Liver (tissue), 9 donors: ENCODE data around the gene CMTM2. TPM values are rescaled to one million over a fixed set of nuclear protein-coding genes. Genes with fewer than 3 reads are reported as not detected.

Source experiments
- DNase-seq: peaks from one replicate; pipeline ENCODE4 v3.0.0-alpha.2; 2017; ENCODE audit warnings: low spot score
- H3K27ac ChIP-seq, 2 donors: one replicate each; pipeline ENCODE4 v1.7.0; 2013; ENCODE audit warnings: inconsistent platforms in 2 of 2, low read length in 2 of 2, control low read depth in 1 of 2, low read depth in 1 of 2, mild to moderate bottlenecking in 1 of 2
- H3K27me3 ChIP-seq, 4 donors: one replicate each; pipeline versions ENCODE4 v1.6.1 to v1.7.0; 2013; ENCODE audit warnings: low read length in 3 of 4, inconsistent platforms in 1 of 4, mild to moderate bottlenecking in 1 of 4, moderate library complexity in 1 of 4; ENCODE audit not compliant: control insufficient read depth in 4 of 4, insufficient read depth in 4 of 4
- H3K36me3 ChIP-seq, 4 donors: one replicate each; pipeline versions ENCODE4 v1.6.1 to v1.7.0; 2013; ENCODE audit warnings: low read length in 3 of 4, mild to moderate bottlenecking in 3 of 4, low read depth in 1 of 4, moderate library complexity in 1 of 4; ENCODE audit not compliant: control insufficient read depth in 4 of 4, insufficient read depth in 3 of 4
- H3K4me1 ChIP-seq, 4 donors: one replicate each; pipeline versions ENCODE4 v1.6.1 to v1.7.0; 2013; ENCODE audit warnings: low read length in 3 of 4, mild to moderate bottlenecking in 3 of 4, moderate library complexity in 1 of 4; ENCODE audit not compliant: control insufficient read depth in 4 of 4, insufficient read depth in 4 of 4
- H3K4me3 ChIP-seq, 3 donors: one replicate each; pipeline versions ENCODE4 v1.6.1 to v1.7.0; 2013; ENCODE audit warnings: low read length in 3 of 3, control low read depth in 1 of 3, low read depth in 1 of 3, mild to moderate bottlenecking in 1 of 3
- H3K9ac ChIP-seq, 2 donors: one replicate each; pipeline ENCODE4 v1.7.0; 2013; ENCODE audit warnings: low read length in 2 of 2, mild to moderate bottlenecking in 2 of 2, moderate library complexity in 2 of 2, control low read depth in 1 of 2, low read depth in 1 of 2
- H3K9me3 ChIP-seq, 4 donors: one replicate each; pipeline versions ENCODE4 v1.6.1 to v1.7.0; 2013; ENCODE audit warnings: low read length in 3 of 4; ENCODE audit not compliant: control insufficient read depth in 4 of 4
- ATF3 ChIP-seq: IDR thresholded peaks from 2 replicates; pipeline ENCODE4 v1.6.1; 2016; ENCODE audit warnings: antibody characterized with exemption
- CTCF ChIP-seq: fragments of 150-350 bp; IDR thresholded peaks from 2 replicates; pipeline ENCODE4 v1.5.1; 2017; ENCODE audit warnings: improper control_type of control experiment, low read depth, low read length; ENCODE audit not compliant: missing input control
- EGR1 ChIP-seq, 2 donors: IDR thresholded peaks; 2 replicates each; pipeline ENCODE4 v1.6.1; 2016 to 2018; ENCODE audit warnings: antibody characterized with exemption in 2 of 2, low read depth in 2 of 2
- FOXA1 ChIP-seq: IDR thresholded peaks from 2 replicates; pipeline ENCODE4 v1.6.1; 2016; ENCODE audit warnings: antibody characterized with exemption
- FOXA2 ChIP-seq: IDR thresholded peaks from 2 replicates; pipeline ENCODE4 v1.6.1; 2016; ENCODE audit warnings: antibody characterized with exemption
- GABPA ChIP-seq, 2 donors: IDR thresholded peaks in 1 of 2; conservative IDR thresholded peaks in 1 of 2; 2 replicates each; pipeline ENCODE4 v1.6.1; 2016; ENCODE audit warnings: antibody characterized with exemption in 2 of 2, mild to moderate bottlenecking in 1 of 2, moderate library complexity in 1 of 2
- HNF4A ChIP-seq, 2 donors: conservative IDR thresholded peaks; 2 replicates each; pipeline ENCODE4 v1.6.1; 2016; ENCODE audit warnings: antibody characterized with exemption in 2 of 2, mild to moderate bottlenecking in 2 of 2
- HNF4G ChIP-seq: IDR thresholded peaks from 2 replicates; pipeline ENCODE4 v1.6.1; 2016; ENCODE audit warnings: antibody characterized with exemption
- JUND ChIP-seq, 2 donors: IDR thresholded peaks; 2 replicates each; pipeline ENCODE4 v1.6.1; 2016; ENCODE audit warnings: antibody characterized with exemption in 2 of 2
- RAD21 ChIP-seq, 2 donors: IDR thresholded peaks; 2 replicates each; pipeline ENCODE4 v1.6.1; 2016; ENCODE audit warnings: antibody characterized with exemption in 2 of 2, mild to moderate bottlenecking in 2 of 2
- REST ChIP-seq: IDR thresholded peaks from 2 replicates; pipeline ENCODE4 v1.6.1; 2016; ENCODE audit warnings: antibody characterized with exemption, mild to moderate bottlenecking
- RXRA ChIP-seq, 2 donors: IDR thresholded peaks; 2 replicates each; pipeline ENCODE4 v1.6.1; 2017 to 2018; ENCODE audit warnings: antibody characterized with exemption in 2 of 2, mild to moderate bottlenecking in 1 of 2
- SP1 ChIP-seq: IDR thresholded peaks from 2 replicates; pipeline ENCODE4 v1.6.1; 2018; ENCODE audit warnings: antibody characterized with exemption, mild to moderate bottlenecking
- TAF1 ChIP-seq: conservative IDR thresholded peaks from 2 replicates; pipeline ENCODE4 v1.6.1; 2016; ENCODE audit warnings: antibody characterized with exemption, mild to moderate bottlenecking
- YY1 ChIP-seq: IDR thresholded peaks from 2 replicates; pipeline ENCODE4 v1.6.1; 2016; ENCODE audit warnings: antibody characterized with exemption, mild to moderate bottlenecking
- ZBTB33 ChIP-seq: IDR thresholded peaks from 2 replicates; pipeline ENCODE4 v1.6.1; 2016; ENCODE audit warnings: antibody characterized with exemption
- WGBS: extraction: QIAGEN DNeasy Blood & Tissue Kit; methylation state at CpG from one replicate; pipeline ENCODE4 v1.1.7; 2013; 5-methylcytosine and 5-hydroxymethylcytosine counted together
- polyA plus RNA-seq, 2 donors: library from polyadenylated mRNA; stranded (reverse) in 1 of 2; unstranded in 1 of 2; fragments of 200-250 nt in 1 of 2; fragments of >200 nt in 1 of 2; fragmentation: Nextera tagmentation in 1 of 2; extraction: Ambion mirVana in 1 of 2; gene quantifications; one replicate each; pipeline versions ENCODE4 v1.2.1 to v1.2.3, GENCODE V29; 2013 to 2015
- total RNA-seq, 2 donors: library from RNA; depleted of rRNA; stranded (reverse); fragments of >200 nt; gene quantifications; one replicate each; pipeline ENCODE4 v1.2.3, GENCODE V29; 2014
- TF ChIP-seq, protein P1 (sequence below): IDR thresholded peaks from 2 replicates; pipeline ENCODE4 v1.6.1; 2016; ENCODE audit warnings: antibody characterized with exemption
- donor health status: healthy.
- donor health status: healthy.
- donor health status: healthy.
- donor health status: healthy.
- donor health status: healthy.

The CMTM2 gene
- total and polyA plus RNA-seq, 4 donors: 0.50 to 1.1 (median 0.62) TPM

DNA sequence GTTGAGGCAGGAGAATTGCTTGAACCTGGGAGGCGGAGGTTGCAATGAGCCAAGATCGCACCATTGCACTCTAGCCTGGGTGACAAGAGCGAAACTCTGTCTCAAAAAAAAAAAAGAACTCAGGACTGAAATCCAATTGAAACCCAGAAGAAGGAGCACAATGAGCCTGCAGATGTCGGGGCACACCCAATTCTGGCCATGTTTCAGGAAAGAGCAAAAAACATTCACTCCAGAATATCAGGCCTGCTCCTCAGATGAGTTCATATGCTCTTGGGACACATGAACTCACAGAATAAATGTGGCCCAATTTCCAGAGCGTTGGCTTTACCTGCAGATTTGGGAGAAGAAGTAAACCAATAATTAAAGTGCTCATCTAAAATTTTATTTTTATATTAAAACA is 3.0 kb upstream of the CMTM2 start:
- H3K4me1 ChIP-seq: peaks cover 4 to 12% (median 5%) of the 10 kb centered on the region in 4 donors
- peaks cover 0 to 9% (median 0%) of the 10 kb centered on the region in 4 donors for H3K27me3 ChIP-seq
- H3K9me3 ChIP-seq: no peaks in the 10 kb centered on the region
- H3K36me3 ChIP-seq: no peaks in the 10 kb centered on the region
- 95% methylated on average over 5 of the region's 5 CpGs for WGBS
- TF ChIP-seq JUND (IDR thresholded peaks at IDR 0.05) (no peak), HNF4G (no peak), CTCF (no peak), ZBTB33 (no peak), EGR1 (IDR thresholded peaks at IDR 0.05; ENCODE audit: low read depth in 2 of 2) (no peak), TAF1 (no peak), YY1 (no peak), HNF4A (conservative IDR thresholded peaks at IDR 0.05) (no peak), ATF3 (no peak), RXRA (IDR thresholded peaks at IDR 0.05) (no peak), FOXA1 (no peak), RAD21 (IDR thresholded peaks at IDR 0.05) (no peak), SP1 (no peak), FOXA2 (no peak), GABPA (IDR thresholded peaks at IDR 0.05 in 1 of 2, conservative IDR thresholded peaks at IDR 0.05 in 1 of 2) (no peak), REST (no peak)
- TF ChIP-seq, protein P1, sequence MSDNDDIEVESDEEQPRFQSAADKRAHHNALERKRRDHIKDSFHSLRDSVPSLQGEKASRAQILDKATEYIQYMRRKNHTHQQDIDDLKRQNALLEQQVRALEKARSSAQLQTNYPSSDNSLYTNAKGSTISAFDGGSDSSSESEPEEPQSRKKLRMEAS: no peak
- H3K27ac ChIP-seq: no peak overlapping the region
- H3K9ac ChIP-seq: no peak overlapping the region
- H3K4me3 ChIP-seq: no peak overlapping the region
- DNase-seq: no peak
